Progenitor cell of endocrine pancreas (in vitro differentiated cells): ENCODE data around the gene PDGFA. TPM values are rescaled to one million over a fixed set of nuclear protein-coding genes. Genes with fewer than 3 reads are reported as not detected.

Source experiments
- DNase-seq: peaks from one replicate; pipeline ENCODE4 v3.0.0; 2021; ENCODE audit warnings: low spot score; ENCODE audit not compliant: unreplicated experiment
- H3K27ac Mint-ChIP-seq: 2 replicates; pipeline ENCODE4 v1.8.0; 2021; ENCODE audit warnings: mild to moderate bottlenecking, moderate library complexity, mixed read lengths
- H3K27me3 Mint-ChIP-seq: 2 replicates; pipeline ENCODE4 v1.8.0; 2021; ENCODE audit warnings: mixed read lengths
- H3K36me3 Mint-ChIP-seq: 2 replicates; pipeline ENCODE4 v1.8.0; 2022; ENCODE audit warnings: mixed read lengths; ENCODE audit not compliant: insufficient read depth
- H3K4me1 Mint-ChIP-seq: 2 replicates; pipeline ENCODE4 v1.8.0; 2021; ENCODE audit warnings: low read depth, mixed read lengths
- H3K4me3 Mint-ChIP-seq: 2 replicates; pipeline ENCODE4 v1.8.0; 2021; ENCODE audit warnings: low read depth, mild to moderate bottlenecking, moderate library complexity, mixed read lengths
- H3K9me3 Mint-ChIP-seq: 2 replicates; pipeline ENCODE4 v1.8.0; 2021; ENCODE audit warnings: low read depth, mixed read lengths
- total RNA-seq: library from RNA; stranded (reverse); gene quantifications from 2 replicates; pipeline ENCODE4 v1.2.1, GENCODE V29; 2021
- TF ChIP-seq, protein P1 (sequence below): fragments of 200-600 bp; sonication (generic); IDR thresholded peaks from one replicate; pipeline ENCODE4 v1.5.0; 2021; ENCODE audit warnings: antibody characterized with exemption, mild to moderate bottlenecking; ENCODE audit not compliant: unreplicated experiment

Gene PDGFA
- total RNA-seq, 1 donor from 2014 or later: 86.2 TPM

DNA sequence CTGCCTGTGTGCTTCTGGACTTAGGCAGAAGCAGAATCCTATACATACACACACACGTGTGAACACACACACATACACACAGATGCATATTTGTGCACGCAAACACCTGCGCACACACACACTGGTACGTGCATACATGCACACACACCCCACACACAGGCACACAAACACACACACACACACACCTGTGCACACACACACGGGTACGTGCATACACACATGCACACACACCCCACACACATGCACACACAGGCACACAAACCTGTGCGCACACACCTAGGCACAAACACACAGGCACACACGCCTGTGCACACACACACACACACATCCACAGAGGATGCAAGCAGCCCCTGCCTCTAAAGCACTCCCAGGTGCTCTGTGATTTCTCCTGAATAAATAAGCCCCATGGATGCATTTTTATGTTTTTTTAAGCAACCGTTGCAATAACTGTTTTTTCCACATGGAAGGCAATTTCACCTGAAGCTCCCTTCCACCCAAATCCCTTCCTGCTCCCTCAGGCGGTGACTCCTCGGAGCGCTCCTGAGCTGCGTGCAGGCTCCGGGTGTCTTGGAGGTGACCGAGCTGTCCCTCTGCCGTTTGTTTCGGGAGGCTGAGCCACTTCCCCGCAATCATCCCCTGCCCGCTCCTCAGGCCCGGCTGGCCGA, 41.5 kb upstream of the PDGFA start:
- TF ChIP-seq, protein P1, sequence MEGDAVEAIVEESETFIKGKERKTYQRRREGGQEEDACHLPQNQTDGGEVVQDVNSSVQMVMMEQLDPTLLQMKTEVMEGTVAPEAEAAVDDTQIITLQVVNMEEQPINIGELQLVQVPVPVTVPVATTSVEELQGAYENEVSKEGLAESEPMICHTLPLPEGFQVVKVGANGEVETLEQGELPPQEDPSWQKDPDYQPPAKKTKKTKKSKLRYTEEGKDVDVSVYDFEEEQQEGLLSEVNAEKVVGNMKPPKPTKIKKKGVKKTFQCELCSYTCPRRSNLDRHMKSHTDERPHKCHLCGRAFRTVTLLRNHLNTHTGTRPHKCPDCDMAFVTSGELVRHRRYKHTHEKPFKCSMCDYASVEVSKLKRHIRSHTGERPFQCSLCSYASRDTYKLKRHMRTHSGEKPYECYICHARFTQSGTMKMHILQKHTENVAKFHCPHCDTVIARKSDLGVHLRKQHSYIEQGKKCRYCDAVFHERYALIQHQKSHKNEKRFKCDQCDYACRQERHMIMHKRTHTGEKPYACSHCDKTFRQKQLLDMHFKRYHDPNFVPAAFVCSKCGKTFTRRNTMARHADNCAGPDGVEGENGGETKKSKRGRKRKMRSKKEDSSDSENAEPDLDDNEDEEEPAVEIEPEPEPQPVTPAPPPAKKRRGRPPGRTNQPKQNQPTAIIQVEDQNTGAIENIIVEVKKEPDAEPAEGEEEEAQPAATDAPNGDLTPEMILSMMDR: no peak
- Mint-ChIP-seq H3K4me3 (no peak overlapping the region), H3K27ac (peak overlapping the region; percentile 33), H3K27me3 (no peaks in the 10 kb centered on the region), H3K4me1 (no peaks in the 10 kb centered on the region), H3K36me3 (peaks cover 4% of the 10 kb centered on the region), H3K9me3 (no peaks in the 10 kb centered on the region)
- DNase-seq: no peak

DNA sequence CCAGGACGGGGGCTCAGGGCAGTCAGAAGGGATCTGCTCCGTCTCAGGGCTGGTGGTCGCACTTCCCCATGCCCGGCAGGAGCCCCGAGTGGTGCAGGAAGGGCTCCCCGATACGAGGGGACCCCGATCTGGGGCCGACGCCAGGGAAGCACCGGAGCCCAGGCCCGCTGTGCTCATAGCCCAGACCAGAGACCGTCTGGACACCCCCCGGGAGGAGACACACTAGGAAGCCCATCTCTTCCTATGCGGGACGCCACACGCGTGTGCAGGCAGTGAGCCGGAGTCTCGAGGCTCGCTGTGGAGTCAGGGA, 39.7 kb upstream of the PDGFA start:
- Mint-ChIP-seq H3K36me3 (peaks cover 4% of the 10 kb centered on the region), H3K4me1 (no peaks in the 10 kb centered on the region), H3K27ac (no peak overlapping the region), H3K9me3 (no peaks in the 10 kb centered on the region), H3K27me3 (no peaks in the 10 kb centered on the region), H3K4me3 (no peak overlapping the region)
- TF ChIP-seq, protein P1: no peak
- no peak for DNase-seq

DNA sequence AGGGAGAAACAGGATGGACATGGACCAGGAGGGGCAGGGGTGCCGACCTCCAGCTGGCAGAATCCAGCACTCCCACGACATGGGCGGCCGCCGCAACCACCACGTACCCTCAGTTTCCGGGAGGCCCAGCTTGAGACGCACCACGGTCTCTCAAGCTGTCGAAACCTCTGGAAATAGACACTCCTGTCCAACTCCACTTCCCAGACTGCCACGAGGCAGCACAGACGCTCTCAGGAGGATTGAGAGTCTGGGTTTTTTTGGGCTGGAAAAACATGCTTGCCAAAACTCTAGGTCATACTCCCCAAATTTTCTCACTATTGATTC, 37.9 kb upstream of the PDGFA start:
- no peak for DNase-seq

DNA sequence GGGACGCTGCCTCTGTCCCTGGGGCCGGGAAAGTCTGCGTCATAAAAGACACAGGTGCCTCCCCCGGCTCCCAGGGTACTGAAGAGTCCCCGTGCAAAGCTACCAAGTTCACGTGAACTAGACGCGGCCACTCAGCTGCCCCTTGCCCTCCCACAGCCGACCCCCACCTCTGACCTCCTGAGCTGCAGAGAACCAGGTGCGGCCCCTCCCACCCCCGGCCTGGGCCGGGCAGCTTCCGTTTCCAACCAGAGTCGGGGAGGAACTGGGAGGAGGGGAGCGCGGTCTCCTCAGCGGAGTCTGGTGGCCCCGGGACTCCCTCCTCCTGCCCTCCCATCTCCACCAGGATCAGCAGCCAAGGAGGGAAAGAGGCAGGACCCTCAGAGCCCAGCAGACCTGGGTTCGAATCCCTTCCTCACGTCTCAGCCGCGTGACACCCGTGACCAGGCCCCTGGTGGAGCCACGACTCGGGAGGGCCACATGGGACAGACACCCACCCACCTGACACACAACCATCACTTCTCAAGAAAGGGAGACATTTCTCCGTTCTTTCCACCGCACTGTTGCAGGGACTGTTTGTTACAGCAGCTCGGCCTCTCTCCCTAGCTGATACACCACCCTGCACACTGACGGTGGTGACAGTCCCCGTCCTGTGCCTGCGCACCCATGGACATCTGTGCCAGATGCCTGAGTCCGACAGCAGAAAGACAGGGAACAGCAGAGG, 37.4 kb upstream of the PDGFA start:
- no peak overlapping the region for H3K4me3 Mint-ChIP-seq
- peaks cover 2% of the 10 kb centered on the region for H3K4me1 Mint-ChIP-seq
- peaks cover 4% of the 10 kb centered on the region for H3K36me3 Mint-ChIP-seq
- no peaks in the 10 kb centered on the region for H3K27me3 Mint-ChIP-seq
- no peak for DNase-seq
- TF ChIP-seq, protein P1: no peak
- no peak overlapping the region for H3K27ac Mint-ChIP-seq
- no peaks in the 10 kb centered on the region for H3K9me3 Mint-ChIP-seq

More for the DNA sequence above, 37.9 kb upstream of the PDGFA start:
- no peak overlapping the region for H3K27ac Mint-ChIP-seq
- H3K36me3 Mint-ChIP-seq: peaks cover 4% of the 10 kb centered on the region
- H3K27me3 Mint-ChIP-seq: no peaks in the 10 kb centered on the region
- no peak overlapping the region for H3K4me3 Mint-ChIP-seq
- TF ChIP-seq, protein P1: no peak
- peaks cover 2% of the 10 kb centered on the region for H3K4me1 Mint-ChIP-seq
- H3K9me3 Mint-ChIP-seq: no peaks in the 10 kb centered on the region

DNA sequence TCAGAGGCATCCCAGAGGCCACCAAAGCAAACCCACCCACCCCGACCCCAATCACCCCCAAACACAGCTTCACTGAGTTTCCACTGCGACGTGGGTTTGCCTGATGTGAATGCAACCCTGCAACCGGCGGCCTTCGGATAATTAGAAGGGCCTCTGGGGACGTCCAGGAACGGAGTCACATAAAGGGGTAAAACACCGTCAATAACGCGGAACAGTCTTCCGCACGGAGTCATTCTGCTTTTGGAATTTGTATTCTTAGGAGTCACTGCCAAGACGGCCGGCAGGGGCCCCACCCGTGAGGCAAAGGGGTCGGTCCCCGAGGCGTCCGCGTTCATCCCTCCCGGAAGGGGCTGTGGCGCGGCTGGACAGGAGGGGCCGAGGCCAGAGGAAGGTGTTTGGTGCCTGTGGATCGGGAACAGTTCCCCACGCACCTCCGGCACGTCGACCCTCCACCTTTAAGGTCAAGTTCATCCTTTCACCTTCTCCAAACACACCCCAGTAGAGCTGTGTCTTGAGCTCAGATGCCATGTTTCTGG, 36.7 kb upstream of the PDGFA start:
- TF ChIP-seq, protein P1: no peak

More for the DNA sequence above, 36.7 kb upstream of the PDGFA start:
- DNase-seq: no peak
- H3K4me1 Mint-ChIP-seq: peaks cover 2% of the 10 kb centered on the region
- H3K4me3 Mint-ChIP-seq: no peak overlapping the region
- H3K27ac Mint-ChIP-seq: no peak overlapping the region
- H3K36me3 Mint-ChIP-seq: peaks cover 4% of the 10 kb centered on the region
- no peaks in the 10 kb centered on the region for H3K9me3 Mint-ChIP-seq
- no peaks in the 10 kb centered on the region for H3K27me3 Mint-ChIP-seq
